Measurements from ENCODE around the gene TBXAS1.

TBXAS1 gene

DNA sequence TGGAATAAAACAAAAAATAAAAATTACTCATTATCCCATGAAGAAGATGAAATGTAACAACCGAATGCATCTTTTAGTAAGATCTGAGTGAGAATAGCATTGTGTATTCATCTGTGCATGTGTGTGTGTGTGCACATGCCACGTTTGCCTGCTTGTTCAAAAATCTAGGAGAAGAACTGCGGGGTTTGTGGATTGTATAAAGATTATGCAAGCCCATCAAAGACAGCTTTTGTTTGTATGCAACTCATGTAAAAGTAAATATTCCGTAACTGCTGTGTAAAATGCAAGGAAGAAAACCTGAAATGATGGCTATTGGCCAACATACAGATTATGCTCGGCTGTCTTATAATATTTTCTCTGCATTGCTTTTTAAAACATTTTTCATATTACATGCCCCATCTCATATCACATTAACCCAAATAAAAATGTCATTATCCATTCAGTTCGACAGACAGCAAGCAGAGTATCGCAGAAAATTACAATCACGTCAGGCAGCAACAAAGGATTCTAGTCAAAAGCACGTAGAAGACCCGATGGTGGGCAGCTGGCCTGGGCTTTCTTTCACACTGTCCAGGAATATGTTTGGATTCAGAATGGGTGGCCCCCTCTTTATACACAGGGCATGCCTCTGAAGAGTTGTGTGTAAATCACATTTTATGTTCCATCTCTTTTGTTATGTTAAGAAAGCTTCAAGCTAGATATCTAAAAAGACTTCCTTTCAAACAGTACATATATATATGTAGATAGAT, 119.7 kb downstream of the TBXAS1 start:
- DNase-seq (ENCODE audit: low spot score), result no peak

GRCh38 chr7:139949629-139950028, 120.6 kb downstream of the TBXAS1 start:
- no peak for DNase-seq (ENCODE audit: low spot score)

- no peak for DNase-seq (ENCODE audit: low spot score)
Measured at GRCh38 chr7:139950881-139951525, 121.9 kb downstream of the TBXAS1 start.

DNA sequence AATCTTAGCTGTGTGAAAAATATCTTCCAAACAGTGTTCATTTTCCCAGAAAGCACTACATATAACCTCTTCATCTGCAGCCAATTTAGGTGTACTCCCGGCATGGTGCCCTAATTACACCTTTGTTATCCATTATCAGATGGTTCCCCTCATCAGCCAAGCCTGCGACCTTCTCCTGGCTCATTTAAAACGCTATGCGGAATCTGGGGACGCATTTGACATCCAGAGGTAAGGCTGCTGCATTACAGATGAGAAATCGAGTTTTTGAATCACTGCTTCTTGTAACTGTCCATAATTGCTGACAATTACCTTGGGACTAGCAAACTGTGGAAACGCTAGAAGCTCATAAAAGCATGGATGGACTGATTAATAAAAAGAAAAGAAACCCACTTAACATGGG, 124.2 kb downstream of the TBXAS1 start:
- DNase-seq (ENCODE audit: low spot score), result no peak

GRCh38 chr7:139955109-139955820, 126.2 kb downstream of the TBXAS1 start:
- DNase-seq (ENCODE audit: low spot score), result no peak

DNA sequence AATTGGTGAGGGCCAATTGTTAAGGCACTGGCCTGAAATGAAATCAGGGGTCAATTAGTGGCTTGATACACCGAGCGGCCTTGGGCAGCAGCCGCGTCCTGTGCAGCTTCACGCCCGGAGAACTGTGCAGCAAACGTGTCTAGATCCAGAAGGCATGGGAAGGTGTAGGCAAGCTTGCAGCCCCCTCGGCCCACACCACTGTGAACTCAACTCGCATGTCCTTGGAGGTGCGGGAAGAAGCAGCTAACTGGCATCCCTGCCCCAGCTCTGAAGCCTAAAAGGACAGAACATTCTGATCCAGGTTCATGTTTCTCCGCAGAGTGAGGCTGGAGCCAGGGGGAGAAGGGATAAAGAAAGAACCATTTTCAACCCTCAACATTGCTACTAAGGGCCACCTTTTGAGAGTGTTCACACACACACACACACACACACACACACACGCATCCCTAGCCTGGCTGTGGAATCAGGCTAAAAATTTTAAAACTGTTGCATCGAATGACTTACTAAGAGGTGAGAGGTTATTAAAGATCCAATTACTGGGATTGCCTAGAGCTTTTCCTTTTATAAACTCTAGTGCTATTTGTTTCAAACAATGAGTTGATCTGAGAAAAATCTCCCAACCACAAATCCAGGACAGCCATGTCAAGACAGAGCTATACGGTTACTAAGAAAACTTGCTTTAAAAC, 129.7 kb downstream of the TBXAS1 start:
- no peak for DNase-seq (ENCODE audit: low spot score)

DNA sequence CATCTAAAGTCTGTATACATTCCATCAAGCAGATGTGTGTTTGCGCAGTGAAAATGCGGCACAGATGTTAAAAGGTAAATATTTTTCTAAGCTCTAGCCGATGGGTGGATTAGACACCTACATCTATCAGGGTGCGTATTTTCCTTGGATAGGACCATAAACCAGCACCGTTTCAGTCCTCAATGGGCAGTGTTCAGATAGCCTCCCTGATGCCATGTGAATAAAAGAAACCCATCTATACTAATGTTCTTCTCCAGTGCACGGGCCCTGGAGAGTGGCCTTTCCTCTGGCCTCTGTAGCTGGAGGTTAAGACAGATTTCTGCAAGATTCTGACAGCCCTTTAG, 130.2 kb downstream of the TBXAS1 start:
- DNase-seq (ENCODE audit: low spot score), result no peak

DNA sequence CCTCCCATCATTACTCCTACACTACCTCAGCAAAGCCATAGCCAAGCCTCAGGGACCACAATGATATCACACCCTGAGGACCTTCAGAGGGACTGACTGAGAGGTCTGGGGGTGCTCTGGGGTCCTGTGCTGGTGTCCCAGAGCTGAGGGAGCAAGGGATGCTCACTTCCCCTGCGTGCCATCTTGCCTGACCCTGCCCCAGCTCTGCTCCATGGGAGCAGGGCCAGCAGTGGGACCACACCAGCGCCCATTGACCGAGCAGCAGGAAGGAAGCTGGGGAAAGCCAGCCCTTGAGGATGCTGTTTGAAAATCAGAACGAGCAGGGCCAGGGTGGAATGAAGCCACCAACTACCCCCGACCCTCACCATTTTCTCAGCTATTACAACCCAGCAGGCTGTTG, 130.7 kb downstream of the TBXAS1 start:
- DNase-seq (ENCODE audit: low spot score), result no peak

DNA sequence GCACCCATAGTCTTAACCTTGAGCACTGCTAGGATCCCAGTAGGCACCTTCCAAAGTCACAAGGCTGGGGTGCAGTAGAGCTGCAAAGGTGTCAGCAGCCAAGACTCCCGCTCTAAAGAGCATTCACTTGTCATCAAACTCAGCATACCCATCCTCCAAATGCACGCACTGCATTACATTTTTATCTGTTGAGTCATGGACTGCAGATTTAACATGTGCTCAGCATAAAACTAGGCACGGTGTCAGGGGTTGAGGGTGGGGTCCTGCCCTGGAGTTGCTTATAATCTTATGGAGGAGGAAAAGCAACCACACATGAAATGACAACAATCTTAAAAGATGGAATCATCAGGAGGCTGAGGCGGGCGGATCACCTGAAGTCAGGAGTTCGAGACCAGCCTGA, 131.1 kb downstream of the TBXAS1 start:
- DNase-seq (ENCODE audit: low spot score), result no peak

DNA sequence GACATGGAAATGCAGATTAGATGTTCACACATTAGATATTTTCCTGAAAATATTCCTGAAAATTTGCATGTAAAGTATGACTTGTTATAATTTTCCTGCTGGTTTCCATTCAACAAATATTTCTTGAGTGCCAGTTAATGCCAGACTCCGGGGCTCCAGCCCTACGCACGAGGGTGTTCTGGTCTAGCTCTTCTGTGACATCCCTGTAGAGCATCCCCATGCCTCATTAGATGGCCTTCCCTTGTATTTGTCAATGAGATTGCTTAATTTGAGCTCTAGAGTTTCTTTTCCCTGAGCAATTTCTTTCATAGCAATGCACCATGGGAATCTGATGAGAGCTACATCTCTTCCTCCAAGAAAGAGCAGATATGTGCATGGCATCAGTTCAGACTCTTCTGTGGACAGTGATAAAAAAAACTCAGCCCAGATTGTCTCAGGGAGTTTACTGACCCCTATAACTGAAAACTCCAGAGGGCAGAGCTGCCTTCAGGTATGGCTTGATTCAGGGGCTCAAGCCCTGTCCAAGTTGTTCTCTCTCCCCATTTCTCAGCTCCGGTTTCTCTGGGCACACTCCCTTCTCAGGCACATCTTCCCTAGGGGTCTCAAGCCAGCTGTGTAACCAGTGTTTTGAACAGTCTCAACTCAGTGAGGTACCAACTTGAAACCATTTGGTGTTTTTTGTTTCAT, 137.0 kb downstream of the TBXAS1 start:
- no peak for DNase-seq (ENCODE audit: low spot score)

DNA sequence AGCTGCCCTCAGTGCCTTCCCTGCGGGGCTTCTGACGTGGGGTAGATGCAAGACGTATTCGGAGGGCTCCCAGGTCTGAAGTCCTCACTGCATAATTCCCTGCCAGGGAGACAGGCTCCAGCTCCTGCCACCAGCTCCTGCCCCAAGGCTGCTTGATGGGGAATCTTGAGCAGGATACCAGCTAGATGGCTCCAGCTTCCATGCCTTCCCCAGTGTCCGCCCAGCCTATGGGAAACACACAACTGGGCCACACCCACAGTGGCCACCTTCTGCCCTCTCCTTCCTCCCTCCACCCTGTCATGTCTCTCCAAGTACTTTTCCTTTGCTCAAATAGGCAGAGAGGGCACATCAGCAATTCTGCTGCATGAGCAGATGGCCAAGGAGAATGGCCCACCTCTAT, 137.9 kb downstream of the TBXAS1 start:
- DNase-seq (ENCODE audit: low spot score), result no peak

DNA sequence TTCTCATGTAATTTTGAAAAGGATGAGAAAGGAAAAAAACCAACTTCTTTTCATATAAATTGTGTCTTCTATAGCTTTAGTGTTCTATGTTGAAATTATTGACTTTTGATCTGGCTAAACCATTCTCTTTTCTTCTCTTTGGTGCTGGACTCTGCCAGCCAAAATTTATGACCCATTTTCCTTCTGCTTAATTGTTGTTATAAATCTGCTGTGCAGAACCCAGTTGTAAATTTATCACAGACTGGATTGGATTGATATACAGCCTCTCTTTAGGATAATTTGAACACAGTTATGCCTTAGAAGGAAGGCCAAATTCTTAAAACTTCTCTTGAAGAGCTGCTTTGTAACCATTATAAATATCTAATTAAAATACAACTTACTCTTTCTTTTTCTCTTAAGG, 139.9 kb downstream of the TBXAS1 start:
- no peak for DNase-seq (ENCODE audit: low spot score)

DNA sequence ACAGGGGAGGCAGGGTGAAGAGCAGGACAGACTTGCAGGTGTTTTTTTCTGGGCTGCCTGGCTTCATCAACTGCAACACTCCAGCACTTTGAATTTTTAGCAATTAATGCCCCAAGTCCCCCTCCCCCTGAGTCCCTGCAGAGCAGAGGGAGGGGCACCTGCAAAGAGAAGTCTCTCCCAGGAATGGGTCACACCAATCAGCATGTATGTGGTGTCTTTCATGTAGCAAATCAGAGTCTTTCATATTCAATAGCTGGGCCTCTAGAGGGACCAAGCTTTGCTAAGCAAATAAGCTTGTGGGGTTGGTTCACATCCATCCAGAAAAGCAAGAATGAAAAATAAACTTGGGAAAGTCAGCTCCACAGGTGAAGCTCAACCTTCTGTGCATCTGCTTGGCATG, 143.0 kb downstream of the TBXAS1 start:
- DNase-seq (ENCODE audit: low spot score), result no peak

GRCh38 chr7:139973101-139974050, 144.3 kb downstream of the TBXAS1 start:
- DNase-seq (ENCODE audit: low spot score), result no peak

- DNase-seq (ENCODE audit: low spot score), result no peak
Measured at GRCh38 chr7:139974179-139974811, 145.2 kb downstream of the TBXAS1 start.

- DNase-seq (ENCODE audit: low spot score), result no peak
Measured at GRCh38 chr7:139976055-139976837, 147.2 kb downstream of the TBXAS1 start.

DNA sequence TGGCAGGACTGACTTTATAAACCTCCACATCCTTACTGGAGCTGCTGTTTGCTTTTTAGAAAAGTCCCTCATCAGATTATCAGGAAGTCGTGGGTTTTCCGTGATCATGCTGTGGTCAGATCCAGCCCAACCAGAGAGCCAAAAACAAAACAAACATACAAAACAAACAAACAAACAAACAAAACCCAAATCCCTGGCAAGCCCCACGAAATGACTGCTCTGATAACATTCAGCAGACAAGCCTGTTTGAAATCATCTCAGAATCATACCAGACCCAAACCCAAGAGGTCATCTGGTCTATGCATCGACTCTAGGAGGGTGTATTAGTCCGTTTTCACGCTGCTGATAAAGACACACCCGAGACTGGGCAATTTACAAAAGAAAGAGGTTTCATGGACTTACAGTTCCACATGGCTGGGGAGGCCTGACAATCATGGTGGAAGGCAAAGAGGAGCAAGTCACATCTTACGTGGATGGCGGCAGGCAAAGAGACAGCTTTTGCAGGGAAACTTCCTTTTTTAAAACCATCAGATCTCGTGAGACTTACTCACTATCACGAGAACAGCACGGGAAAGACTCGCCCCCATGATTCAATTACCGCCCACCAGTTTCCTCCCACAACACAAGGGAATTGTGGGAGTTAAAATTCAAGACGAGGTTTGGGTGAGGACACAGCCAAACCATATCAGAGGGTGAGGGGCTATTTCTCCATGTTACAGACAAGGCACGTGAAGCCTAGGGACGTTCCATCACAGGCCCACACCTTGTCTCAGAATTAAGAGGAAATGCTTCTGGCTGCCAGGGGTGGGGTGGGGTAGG, 148.0 kb downstream of the TBXAS1 start:
- DNase-seq (ENCODE audit: low spot score), result no peak

DNA sequence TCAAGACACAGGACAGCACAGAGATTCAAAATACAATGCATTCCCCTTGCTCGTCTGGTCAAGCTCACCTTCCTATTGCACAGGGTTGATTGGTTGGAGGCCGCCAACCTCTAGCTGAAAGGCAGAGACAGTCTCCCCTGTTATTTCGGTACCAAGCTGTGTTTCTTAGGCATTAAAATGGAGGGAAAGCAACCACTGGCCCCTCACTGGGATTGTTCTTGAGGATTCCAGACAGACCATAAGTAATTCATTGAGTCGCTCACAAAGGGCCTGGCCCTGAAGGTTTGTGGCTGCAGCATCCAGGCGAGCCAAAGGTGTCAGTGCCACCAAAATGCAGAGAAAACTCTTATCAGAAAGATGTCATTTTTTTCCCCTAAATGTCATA, 152.4 kb downstream of the TBXAS1 start:
- DNase-seq (ENCODE audit: low spot score), result no peak
